ENCODE results near the gene UBE3A.

The UBE3A gene

DNA sequence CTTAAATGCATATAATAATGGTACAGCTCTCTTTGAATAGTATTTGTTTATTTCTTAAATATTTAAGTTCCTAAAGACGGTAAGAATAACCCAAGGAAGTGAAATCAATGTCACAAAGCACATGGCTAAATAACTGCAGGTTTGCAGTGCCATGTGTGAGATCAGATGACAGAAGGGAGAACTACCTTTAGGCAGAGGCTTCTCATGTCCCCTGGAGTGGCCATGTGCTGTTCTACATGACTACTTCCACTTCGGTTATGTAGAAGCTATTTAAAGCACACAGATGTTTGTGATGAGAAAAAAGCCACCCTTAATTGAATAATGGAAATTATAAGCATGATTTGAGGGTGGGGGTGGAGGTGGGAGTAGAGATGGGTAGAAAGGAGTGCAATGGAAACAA is 109.1 kb downstream of the UBE3A start:
- no peak for DNase-seq

DNA sequence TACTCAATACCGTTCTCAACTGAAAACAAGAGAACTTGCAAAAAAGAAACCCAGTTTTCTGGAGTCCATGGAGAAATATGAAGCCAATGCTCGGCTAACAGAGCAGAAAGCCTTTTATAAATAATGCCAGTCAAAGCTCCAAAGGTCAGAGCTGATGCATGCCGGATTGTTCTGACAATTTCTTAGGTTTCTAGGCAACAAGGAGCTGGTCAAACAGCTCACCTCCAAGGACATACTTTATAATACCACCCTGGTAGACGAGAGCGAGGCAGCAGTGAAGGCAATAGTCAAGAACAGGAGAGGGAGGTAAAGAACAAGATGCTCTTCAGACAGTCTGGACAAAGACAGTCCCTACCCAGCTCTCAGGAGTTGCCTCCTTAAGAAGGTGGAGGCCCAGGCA is 111.1 kb downstream of the UBE3A start:
- no peak for DNase-seq

DNA sequence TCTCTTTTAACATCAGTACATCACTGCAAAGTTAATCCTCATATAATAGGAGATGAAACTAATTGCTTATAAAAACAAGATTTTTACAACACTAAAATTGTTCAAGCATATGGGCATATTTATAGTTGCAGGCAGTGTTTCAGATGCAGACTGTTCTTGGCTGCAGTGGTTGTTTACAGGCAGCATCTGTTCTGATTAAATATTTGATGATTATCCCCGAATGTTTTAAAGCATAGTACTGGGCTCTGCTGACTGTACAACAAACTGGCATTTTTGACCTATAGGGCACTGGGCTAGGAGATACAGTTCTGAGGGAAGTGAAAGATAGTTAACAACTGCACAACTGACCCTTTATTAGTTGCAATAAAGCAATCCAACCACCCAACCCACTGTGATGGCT is 113.6 kb downstream of the UBE3A start:
- no peak for DNase-seq

DNA sequence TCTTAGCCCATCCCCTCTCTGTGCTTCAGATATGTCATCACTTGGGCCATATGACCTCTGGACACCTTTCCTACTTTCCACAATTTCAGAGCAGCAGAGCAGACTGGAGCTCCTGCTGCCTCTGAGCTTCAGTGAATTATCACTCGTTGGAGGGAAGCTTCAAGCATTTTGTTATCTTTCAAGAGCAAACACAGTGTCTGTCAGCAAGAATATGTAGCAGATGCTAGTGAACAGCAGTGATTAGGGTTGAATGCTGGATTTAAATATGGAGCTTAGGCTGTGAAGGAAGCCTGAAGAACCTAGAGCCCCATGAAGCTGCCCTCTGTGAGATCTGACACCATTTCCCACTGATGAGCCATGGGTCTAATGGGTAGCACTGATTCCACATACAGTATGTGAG is 115.4 kb downstream of the UBE3A start:
- DNase-seq: no peak

GRCh38 chr15:25287823-25288222 is 151.0 kb downstream of the UBE3A start:
- DNase-seq: no peak
